MM.1S (cell line): Measurements from ENCODE around the gene ASCC2.

Source experiments
- DNase-seq: peaks from one replicate; pipeline ENCODE4 v3.0.0-alpha.2; 2015
- H2AFZ ChIP-seq: fragments of 300-600 bp; sonication (generic); 2 replicates; pipeline ENCODE4 v1.6.0; 2016; ENCODE audit warnings: antibody characterized with exemption, low read length
- H3F3A ChIP-seq: fragments of 300-600 bp; sonication (generic); 2 replicates; pipeline ENCODE4 v1.6.1; 2016; ENCODE audit warnings: mild to moderate bottlenecking, antibody characterized with exemption, low read length, moderate library complexity, mixed read lengths; ENCODE audit not compliant: insufficient read depth
- H3K27ac ChIP-seq: fragments of 300-600 bp; sonication (generic); 2 replicates; pipeline ENCODE4 v1.5.1; 2016; ENCODE audit warnings: mild to moderate bottlenecking, low read length
- H3K27me3 ChIP-seq: fragments of 300-600 bp; sonication (generic); replicated peaks from 2 replicates; pipeline ENCODE4 v1.6.0; 2016; ENCODE audit warnings: low read length; ENCODE audit not compliant: insufficient read depth
- H3K36me3 ChIP-seq: fragments of 300-600 bp; sonication (generic); replicated peaks from 2 replicates; pipeline ENCODE4 v1.6.1; 2016; ENCODE audit warnings: mild to moderate bottlenecking, low read length, mixed read lengths; ENCODE audit not compliant: insufficient read depth
- H3K4me1 ChIP-seq: fragments of 300-600 bp; sonication (generic); 2 replicates; pipeline ENCODE4 v1.6.1; 2016; ENCODE audit warnings: low read length, mixed read lengths
- H3K4me2 ChIP-seq: fragments of 300-600 bp; sonication (generic); 2 replicates; pipeline ENCODE4 v1.6.0; 2016; ENCODE audit warnings: low read depth, low read length
- H3K4me3 ChIP-seq: fragments of 300-600 bp; sonication (generic); 2 replicates; pipeline ENCODE4 v1.5.1; 2016; ENCODE audit warnings: low read length, mixed read lengths
- H3K79me2 ChIP-seq: fragments of 300-600 bp; sonication (generic); 2 replicates; pipeline ENCODE4 v1.6.1; 2016; ENCODE audit warnings: mixed run types, low read length, mixed read lengths
- H3K9ac ChIP-seq: fragments of 300-600 bp; sonication (generic); 2 replicates; pipeline ENCODE4 v1.6.1; 2016; ENCODE audit warnings: low read length, mixed read lengths
- H3K9me2 ChIP-seq: fragments of 300-600 bp; sonication (generic); replicated peaks from 2 replicates; pipeline ENCODE4 v1.6.1; 2016; ENCODE audit warnings: mild to moderate bottlenecking, low read length, mixed read lengths; ENCODE audit not compliant: insufficient read depth
- H3K9me3 ChIP-seq: fragments of 300-600 bp; sonication (generic); replicated peaks from 2 replicates; pipeline ENCODE4 v1.6.1; 2016; ENCODE audit warnings: mild to moderate bottlenecking, low read length, mixed read lengths; ENCODE audit not compliant: insufficient read depth
- H4K20me1 ChIP-seq: fragments of 300-600 bp; sonication (generic); 2 replicates; pipeline ENCODE4 v1.6.1; 2016; ENCODE audit warnings: mild to moderate bottlenecking, low read length, moderate library complexity, mixed read lengths; ENCODE audit not compliant: insufficient read depth
- EZH2 ChIP-seq: fragments of 300-600 bp; sonication (generic); optimal IDR thresholded peaks from 2 replicates; pipeline ENCODE3; 2017; ENCODE audit warnings: low read depth, mild to moderate bottlenecking, antibody characterized with exemption, low read length, mixed read lengths
- EZH2phosphoT487 ChIP-seq: fragments of 300-600 bp; sonication (generic); IDR thresholded peaks from 2 replicates; pipeline ENCODE4 v1.6.1; 2018; ENCODE audit warnings: antibody characterized with exemption, low read length
- TF ChIP-seq, protein P1 (sequence below): fragments of 300-600 bp; sonication (generic); IDR thresholded peaks from 2 replicates; pipeline ENCODE4 v1.5.1; 2016; ENCODE audit warnings: antibody characterized with exemption, low read length, mixed read lengths

The ASCC2 gene

DNA sequence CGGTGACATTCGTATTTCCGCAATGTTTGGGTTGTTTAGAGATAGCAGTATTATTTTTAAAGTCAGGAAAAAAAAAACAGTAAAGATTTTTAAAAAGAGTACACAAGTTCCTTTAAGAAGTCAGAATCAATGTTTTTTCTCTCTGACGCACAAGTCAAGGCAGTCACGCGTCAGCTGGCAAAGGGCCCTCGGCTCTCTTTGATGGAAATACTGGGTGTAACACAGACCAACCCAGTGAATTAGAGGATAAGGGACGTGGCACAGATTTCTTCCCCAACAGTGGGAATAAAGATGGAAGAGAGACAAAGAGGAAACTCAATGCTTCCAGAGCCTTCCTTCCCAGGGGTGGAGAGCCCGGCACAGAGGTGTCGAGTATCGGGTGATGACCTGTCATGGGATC lies 13.4 kb downstream of the ASCC2 start:
- Histone ChIP-seq H2AFZ (no peak overlapping the region), H3K9ac (no peak overlapping the region), H3K4me1 (no peaks in the 10 kb centered on the region), H3K27ac (no peak overlapping the region), H3K9me3 (no peaks in the 10 kb centered on the region), H3K4me3 (no peak overlapping the region), H3K9me2 (no peaks in the 10 kb centered on the region), H3K36me3 (no peaks in the 10 kb centered on the region), H3K27me3 (no peaks in the 10 kb centered on the region), H3K4me2 (no peak overlapping the region), H3K79me2 (no peaks in the 10 kb centered on the region), H4K20me1 (no peaks in the 10 kb centered on the region), H3F3A (no peaks in the 10 kb centered on the region)
- TF ChIP-seq, protein P1, sequence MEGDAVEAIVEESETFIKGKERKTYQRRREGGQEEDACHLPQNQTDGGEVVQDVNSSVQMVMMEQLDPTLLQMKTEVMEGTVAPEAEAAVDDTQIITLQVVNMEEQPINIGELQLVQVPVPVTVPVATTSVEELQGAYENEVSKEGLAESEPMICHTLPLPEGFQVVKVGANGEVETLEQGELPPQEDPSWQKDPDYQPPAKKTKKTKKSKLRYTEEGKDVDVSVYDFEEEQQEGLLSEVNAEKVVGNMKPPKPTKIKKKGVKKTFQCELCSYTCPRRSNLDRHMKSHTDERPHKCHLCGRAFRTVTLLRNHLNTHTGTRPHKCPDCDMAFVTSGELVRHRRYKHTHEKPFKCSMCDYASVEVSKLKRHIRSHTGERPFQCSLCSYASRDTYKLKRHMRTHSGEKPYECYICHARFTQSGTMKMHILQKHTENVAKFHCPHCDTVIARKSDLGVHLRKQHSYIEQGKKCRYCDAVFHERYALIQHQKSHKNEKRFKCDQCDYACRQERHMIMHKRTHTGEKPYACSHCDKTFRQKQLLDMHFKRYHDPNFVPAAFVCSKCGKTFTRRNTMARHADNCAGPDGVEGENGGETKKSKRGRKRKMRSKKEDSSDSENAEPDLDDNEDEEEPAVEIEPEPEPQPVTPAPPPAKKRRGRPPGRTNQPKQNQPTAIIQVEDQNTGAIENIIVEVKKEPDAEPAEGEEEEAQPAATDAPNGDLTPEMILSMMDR, result no peak
- TF ChIP-seq EZH2 (no peak), EZH2phosphoT487 (no peak)
- DNase-seq, result no peak

DNA sequence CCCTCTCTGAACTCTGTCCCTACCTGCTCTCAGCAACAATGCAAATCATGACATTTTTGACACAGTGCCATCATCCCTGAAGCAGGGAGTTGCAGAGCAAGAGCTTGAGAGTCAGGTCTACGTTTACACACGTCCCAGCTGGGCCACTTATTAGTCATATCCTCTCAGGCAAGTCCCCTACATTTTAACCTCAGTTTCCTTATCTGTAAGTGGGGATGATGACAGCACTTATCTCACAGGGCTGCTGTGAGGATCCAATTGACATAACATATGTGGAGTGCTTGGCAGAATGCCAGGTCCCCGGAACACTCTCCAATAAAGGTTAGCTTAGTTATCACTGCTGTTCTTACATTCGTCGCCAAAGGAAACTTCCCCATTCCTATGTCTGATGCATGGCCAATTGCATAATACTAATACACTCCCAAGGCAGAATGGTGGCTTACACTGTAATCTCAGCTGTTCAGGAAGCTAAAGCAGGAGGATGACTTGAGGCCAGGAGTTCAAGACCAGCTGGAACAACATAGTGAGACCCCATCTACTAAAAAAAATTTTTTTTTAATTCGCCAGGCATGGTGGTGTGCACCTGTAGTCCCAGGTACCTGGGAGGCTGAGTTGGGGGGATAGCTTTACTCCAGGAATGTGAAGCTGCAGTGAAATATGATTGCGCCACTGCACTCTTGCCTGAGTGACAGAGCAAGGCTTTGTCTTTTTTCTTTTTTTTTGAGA lies 16.6 kb downstream of the ASCC2 start:
- Histone ChIP-seq H4K20me1 (no peaks in the 10 kb centered on the region), H3K27me3 (no peaks in the 10 kb centered on the region), H3K9ac (no peak overlapping the region), H3K79me2 (no peaks in the 10 kb centered on the region), H3K4me2 (no peak overlapping the region), H3F3A (no peaks in the 10 kb centered on the region), H3K36me3 (no peaks in the 10 kb centered on the region), H3K27ac (no peak overlapping the region), H3K4me1 (no peaks in the 10 kb centered on the region), H3K9me2 (no peaks in the 10 kb centered on the region), H3K9me3 (no peaks in the 10 kb centered on the region), H3K4me3 (no peak overlapping the region), H2AFZ (no peak overlapping the region)
- TF ChIP-seq EZH2phosphoT487, result no peak
- TF ChIP-seq EZH2, result no peak
- TF ChIP-seq, protein P1, result no peak
- no peak for DNase-seq

DNA sequence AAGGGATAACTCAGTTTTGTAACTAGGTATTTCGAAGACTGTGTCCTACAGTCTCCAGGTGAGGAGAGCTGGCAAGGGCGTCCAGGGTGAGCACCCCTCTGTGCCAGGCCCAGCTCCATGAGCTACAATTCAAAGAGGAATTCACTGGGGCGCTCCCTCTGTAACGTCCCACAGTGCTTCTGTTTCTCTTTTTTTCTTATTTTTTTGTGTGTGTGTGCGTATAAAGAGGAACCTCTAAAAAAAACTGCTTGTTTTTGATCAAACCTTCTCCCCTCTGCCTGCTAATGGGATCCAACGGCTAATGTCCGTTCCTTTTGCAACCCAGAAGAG lies 17.1 kb downstream of the ASCC2 start:
- no peaks in the 10 kb centered on the region for H3K36me3 ChIP-seq
- H3F3A ChIP-seq, result no peaks in the 10 kb centered on the region
- no peak overlapping the region for H3K9ac ChIP-seq
- no peak overlapping the region for H2AFZ ChIP-seq
- H3K9me3 ChIP-seq, result no peaks in the 10 kb centered on the region
- no peaks in the 10 kb centered on the region for H3K4me1 ChIP-seq
- H3K9me2 ChIP-seq, result no peaks in the 10 kb centered on the region
- no peaks in the 10 kb centered on the region for H4K20me1 ChIP-seq
- no peak overlapping the region for H3K4me3 ChIP-seq
- H3K27ac ChIP-seq, result no peak overlapping the region
- TF ChIP-seq, protein P1, result no peak
- no peak for TF ChIP-seq EZH2phosphoT487
- no peak for TF ChIP-seq EZH2
- no peak overlapping the region for H3K4me2 ChIP-seq
- H3K79me2 ChIP-seq, result no peaks in the 10 kb centered on the region
- DNase-seq, result no peak
- H3K27me3 ChIP-seq, result no peaks in the 10 kb centered on the region
